ENCODE results near the gene NCAPG2.
"Not testable (repeated sequence)": the region's sequence is repeated elsewhere in the genome, so short reads cannot be mapped to it uniquely, and the experiment has no call there.

GRCh38 chr7:158668086-158668485 lies 36.5 kb downstream of the NCAPG2 start:
- not testable (repeated sequence) for TF ChIP-seq POLR2A (IDR thresholded peaks at IDR 0.05)
- TF ChIP-seq, protein P1, sequence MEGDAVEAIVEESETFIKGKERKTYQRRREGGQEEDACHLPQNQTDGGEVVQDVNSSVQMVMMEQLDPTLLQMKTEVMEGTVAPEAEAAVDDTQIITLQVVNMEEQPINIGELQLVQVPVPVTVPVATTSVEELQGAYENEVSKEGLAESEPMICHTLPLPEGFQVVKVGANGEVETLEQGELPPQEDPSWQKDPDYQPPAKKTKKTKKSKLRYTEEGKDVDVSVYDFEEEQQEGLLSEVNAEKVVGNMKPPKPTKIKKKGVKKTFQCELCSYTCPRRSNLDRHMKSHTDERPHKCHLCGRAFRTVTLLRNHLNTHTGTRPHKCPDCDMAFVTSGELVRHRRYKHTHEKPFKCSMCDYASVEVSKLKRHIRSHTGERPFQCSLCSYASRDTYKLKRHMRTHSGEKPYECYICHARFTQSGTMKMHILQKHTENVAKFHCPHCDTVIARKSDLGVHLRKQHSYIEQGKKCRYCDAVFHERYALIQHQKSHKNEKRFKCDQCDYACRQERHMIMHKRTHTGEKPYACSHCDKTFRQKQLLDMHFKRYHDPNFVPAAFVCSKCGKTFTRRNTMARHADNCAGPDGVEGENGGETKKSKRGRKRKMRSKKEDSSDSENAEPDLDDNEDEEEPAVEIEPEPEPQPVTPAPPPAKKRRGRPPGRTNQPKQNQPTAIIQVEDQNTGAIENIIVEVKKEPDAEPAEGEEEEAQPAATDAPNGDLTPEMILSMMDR (IDR thresholded peaks at IDR 0.05), result not testable (repeated sequence)
